GM19023 (cell line): ENCODE results near the gene TPRA1.

ENCODE experiments used
- ATAC-seq: cut with Tn5 transposase; IDR thresholded peaks from one replicate; pipeline ENCODE4 v1.9.1; 2021; ENCODE audit warnings: mild to moderate bottlenecking, moderate library complexity; ENCODE audit not compliant: unreplicated experiment

Gene TPRA1

DNA sequence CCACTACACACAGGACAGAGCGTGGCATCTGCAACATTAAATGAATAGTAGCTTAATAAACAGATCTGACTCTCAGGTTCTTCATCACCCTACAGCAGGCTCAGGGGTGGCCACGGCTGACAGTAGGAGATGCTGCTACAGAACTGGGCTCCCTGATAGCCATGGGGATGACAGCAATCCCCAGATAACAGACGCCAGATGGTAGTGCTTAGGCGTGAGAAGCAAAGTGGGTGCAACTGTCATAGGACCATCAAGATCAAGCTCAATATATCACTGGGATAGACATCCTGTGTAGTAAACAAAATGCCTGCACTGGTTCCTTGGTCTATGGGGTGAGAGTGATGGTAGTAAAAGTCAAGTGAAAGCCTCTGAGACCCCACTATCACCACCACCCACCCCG, 2.6 kb upstream of the TPRA1 start:
- ATAC-seq, result no peak

- ATAC-seq, result peak; percentile 38
These were observed 296 bp downstream of the TPRA1 start for GRCh38 chr3:127590282-127590592.

GRCh38 chr3:127589600-127590281, 792 bp downstream of the TPRA1 start:
- peak; percentile 1 for ATAC-seq

DNA sequence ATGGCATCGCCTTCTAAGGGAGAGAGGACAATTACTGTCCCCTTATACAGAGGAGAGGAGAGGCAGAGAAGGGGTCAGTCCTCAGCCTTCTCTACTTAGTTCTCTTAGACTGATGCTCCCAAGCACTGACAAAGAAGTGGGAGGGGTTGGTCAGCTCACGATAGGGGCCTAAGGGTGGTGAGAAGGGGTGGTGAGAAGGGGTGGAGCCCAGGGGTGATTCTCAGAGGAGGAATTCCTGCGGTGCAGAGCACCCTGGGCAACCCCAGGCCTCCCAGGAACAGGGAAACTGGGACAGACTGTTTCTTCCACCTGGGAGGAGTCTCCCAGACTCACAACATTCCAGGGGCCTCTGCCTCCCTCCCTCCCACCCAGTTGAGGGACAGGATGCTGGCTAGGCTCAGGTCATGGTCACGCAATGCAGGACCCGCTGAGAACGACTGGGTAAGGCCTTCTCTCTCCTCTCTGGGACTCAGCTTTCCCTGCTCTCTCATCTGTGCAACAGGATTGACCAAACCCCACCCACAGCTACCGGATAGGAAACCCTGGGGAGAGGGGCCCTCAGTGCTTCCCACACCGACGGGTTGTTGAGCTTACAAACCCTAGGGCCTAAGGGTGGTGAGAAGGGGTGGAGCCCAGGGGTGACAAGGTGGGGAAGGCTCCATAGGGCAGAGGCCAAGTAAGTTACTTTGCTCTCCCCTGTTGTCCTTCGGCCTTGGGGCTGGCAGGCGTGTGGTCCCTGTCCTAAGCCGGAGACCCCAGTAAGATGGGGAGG, 1.5 kb downstream of the TPRA1 start:
- ATAC-seq, result no peak

GRCh38 chr3:127587876-127588275, 2.7 kb downstream of the TPRA1 start:
- no peak for ATAC-seq

DNA sequence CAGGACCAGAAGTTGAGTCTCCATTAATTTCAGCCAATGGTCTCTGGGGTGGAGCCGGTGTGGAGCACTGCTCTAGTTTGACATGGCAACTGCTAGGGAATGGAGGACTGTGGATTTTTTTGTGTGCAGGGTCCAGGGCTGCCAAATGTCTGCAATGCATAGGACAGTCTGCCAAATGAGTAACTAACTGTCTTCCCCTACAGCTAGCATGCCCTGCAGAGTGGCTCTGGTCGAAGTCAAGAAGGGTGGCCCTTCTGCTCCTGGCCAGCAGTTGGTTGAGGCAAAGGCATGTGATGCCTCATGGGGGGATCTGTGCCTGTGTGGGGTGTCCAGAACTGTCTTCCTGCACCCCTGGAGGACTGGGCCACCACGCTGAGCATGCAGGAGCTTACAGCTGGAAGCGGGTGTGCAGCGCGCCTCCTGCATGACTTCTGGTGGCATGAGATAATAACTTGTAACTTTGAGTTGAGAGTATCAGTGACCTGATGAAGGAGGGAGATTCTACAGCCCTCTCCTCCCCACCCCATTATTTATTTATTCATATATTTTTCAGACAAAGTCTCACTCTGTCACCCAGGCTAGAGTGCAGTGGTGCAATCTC, 4.6 kb downstream of the TPRA1 start:
- no peak for ATAC-seq

DNA sequence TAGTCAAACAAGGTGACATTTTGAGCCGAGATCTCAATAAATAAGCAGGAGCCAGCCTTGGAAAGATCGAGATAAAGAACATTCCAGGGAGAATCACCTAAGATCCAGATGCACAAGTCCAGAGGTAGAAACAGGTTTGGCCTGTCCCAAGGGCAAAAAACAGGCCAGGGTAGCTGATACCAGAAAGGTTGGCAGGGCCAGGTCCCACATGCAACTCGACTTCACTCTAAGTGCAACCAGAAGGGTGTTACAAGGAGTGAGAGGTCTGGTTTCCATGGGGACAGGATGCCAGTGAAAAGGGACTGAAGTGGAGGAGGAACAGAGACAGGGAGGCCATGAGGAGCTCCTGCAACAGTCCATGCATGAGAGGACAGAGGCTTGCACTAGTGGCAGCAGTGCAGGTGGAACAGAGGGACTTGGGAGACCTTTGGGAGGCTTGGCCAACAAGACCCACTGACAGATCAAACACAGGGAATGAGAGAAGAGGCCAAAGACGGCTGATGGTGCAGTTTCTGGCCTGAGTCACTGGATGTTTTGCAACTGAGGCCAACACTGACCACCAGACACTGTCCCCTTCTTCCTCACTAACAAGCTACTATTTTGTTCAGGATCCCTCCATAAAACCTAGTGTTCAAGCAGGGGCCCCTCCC, 5.2 kb downstream of the TPRA1 start:
- no peak for ATAC-seq

DNA sequence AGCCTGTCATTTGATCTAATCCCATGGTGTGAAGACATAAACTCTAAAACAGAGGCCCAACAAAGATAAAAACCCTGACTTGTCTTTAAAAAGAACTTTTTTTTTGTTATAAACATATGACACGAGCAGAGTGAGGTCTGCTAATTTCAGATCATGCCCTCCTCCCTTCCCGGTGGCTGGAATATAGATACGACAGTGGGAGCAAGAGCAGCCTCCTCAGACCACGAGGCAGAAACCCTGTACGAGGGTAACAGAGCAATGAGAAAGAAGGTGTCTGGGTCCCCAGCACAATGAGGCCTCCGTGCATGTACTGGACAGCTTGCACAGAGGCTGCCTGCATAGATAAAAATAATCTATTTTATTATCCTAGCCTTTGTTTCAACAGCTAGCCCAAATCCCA, 5.8 kb downstream of the TPRA1 start:
- ATAC-seq, result no peak

- no peak for ATAC-seq
These were observed 10.0 kb downstream of the TPRA1 start for GRCh38 chr3:127580327-127581060.

GRCh38 chr3:127578802-127579201, 11.7 kb downstream of the TPRA1 start:
- ATAC-seq, result no peak

- ATAC-seq, result no peak
These were observed 12.4 kb downstream of the TPRA1 start for GRCh38 chr3:127578168-127578567.

DNA sequence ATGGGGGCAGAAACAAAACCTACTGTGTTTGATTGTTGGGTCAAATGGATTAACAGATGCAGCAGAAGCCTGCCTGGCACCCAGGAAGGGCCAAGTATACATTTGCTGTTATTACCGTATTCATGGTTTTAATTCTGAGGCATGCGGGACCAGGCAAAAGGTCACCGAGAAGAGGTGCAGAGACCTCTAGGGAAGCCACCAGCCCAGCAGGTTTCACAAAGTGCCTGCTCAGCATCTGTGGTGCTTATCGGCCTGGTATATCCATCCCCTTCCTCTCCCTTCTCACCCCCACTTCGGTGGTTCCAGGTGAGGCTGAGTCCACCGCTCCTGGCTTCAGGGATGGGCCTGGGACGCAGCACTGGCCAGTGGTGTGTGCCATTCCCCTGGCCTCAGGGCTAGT, 13.1 kb downstream of the TPRA1 start:
- no peak for ATAC-seq

- ATAC-seq, result peak; percentile 72
These were observed 15.4 kb downstream of the TPRA1 start for GRCh38 chr3:127574880-127575878.

GRCh38 chr3:127573912-127574311, 16.6 kb downstream of the TPRA1 start:
- no peak for ATAC-seq

DNA sequence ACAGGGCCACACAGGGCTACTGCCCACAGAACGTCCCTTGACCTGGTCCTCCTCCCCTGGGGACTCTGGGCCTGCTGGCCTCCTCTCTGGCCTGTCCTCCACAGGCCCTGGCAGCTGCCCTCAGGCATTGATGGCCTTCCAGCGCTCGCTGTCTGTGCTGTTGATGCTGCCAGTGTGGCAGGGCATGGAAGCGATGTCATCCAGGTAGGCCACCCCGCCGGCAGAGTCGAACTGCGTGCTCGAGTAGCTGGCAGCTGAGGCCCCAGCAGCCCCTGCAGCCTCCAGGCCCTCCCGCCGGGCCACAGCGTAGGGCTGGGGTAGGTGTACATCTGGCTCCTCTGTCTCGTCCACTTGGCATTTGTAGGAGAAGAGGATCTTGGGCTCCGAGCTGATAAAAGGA, 17.1 kb downstream of the TPRA1 start:
- ATAC-seq, result no peak

- no peak for ATAC-seq
These were observed 17.8 kb downstream of the TPRA1 start for GRCh38 chr3:127572735-127573134.

DNA sequence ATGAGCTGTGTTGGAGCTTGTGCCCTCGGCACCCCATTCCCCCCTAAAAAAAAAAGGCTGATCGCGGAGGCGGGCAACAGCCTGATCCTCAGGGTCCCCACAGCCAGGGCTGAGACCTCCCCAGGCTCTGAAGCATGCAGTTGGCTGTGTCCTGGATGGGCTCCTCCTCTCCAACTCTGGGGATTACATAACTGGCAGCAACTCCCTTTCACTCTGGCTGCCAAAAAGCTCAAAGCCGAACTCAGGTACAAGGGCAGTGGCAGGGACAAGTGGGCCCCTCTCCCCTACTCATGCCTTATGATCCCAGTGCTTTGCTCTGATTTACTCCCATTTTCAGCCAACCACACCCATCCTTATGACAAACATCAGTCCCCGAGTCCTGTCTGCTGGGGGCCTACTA, 18.3 kb downstream of the TPRA1 start:
- ATAC-seq, result no peak

DNA sequence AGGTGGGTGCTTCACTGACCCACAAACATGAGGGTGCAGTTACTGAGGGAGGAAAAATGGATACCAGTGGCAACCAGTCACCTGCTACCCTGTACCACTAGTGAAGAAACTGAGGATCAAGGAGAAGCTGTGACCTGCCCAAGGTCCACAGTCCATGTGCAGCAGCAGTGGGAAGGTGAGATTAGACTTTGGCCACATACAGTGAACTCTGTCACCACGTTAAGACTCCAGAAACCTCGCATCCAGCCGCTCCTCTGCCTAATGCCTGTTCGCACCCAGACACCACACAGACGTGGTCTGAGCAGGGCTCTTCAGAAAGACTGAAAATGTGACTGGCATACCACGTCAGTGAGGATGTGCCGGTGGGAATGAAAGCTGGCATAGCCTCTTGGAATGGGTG, 20.0 kb downstream of the TPRA1 start:
- no peak for ATAC-seq

DNA sequence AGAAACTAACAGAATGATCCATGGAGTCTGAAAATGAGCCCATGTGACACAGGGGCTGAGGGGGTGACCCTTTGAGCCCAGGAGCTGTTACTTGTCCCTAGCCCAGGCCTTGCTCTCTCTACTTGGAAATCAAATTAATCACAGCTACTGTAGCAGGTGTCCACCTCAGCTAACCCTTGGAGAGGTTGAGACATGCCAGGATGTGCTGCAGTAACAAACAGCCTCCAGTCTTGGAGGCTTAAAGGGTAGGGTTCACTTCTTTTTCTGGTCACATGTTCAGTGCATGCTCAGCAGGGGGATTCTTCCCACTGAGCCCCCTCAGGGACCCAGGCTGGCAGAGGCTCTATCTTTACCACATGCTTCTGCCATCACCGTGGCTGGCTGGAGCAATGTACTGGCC, 21.4 kb downstream of the TPRA1 start:
- no peak for ATAC-seq

- no peak for ATAC-seq
These were observed 21.9 kb downstream of the TPRA1 start for GRCh38 chr3:127568586-127568985.
